Common myeloid progenitor, CD34-positive (primary cell): Measurements from ENCODE around the gene ZSCAN10.

Experiments
- CTCF ChIA-PET: fragments of 350-600 bp; sonication (Branson Sonifier 250); formaldehyde crosslinking; loops from one replicate; lab custom pipeline; 2021; ENCODE audit warnings: antibody characterized with exemption; lab: Charles Lee
- POLR2A ChIA-PET: fragments of 350-600 bp; sonication (Branson Sonifier 250); formaldehyde crosslinking; loops from one replicate; lab custom pipeline; 2021; ENCODE audit warnings: antibody characterized with exemption; lab: Charles Lee
- DNase-seq, 3 donors: peaks; one replicate each; pipeline versions ENCODE4 v3.0.0 to v3.0.0-alpha.2; 2013
- H3K27ac ChIP-seq, 2 experiments: 1 replicate in 1 of 2; 2 replicates in 1 of 2; pipeline ENCODE4 v1.7.0; 2013; ENCODE audit warnings: inconsistent platforms in 2 of 2, low read length in 2 of 2, mild to moderate bottlenecking in 2 of 2, low read depth in 1 of 2, moderate library complexity in 1 of 2; ENCODE audit not compliant: severe bottlenecking in 2 of 2, insufficient read depth in 1 of 2, poor library complexity in 1 of 2
- H3K27me3 ChIP-seq, 5 experiments: replicated peaks in 2 of 5; 1 replicate in 3 of 5; 2 replicates in 2 of 5; pipeline versions ENCODE4 v1.6.1 to v1.7.0; 2013; ENCODE audit warnings: low read length in 4 of 5, mild to moderate bottlenecking in 2 of 5, moderate library complexity in 2 of 5, inconsistent platforms in 1 of 5; ENCODE audit not compliant: insufficient read depth in 5 of 5, control insufficient read depth in 4 of 5
- H3K36me3 ChIP-seq, 4 experiments: 1 replicate in 2 of 4; 2 replicates in 2 of 4; pipeline versions ENCODE4 v1.6.1 to v1.7.0; 2013; ENCODE audit warnings: low read length in 3 of 4, control low read depth in 1 of 4, mild to moderate bottlenecking in 1 of 4; ENCODE audit not compliant: control insufficient read depth in 4 of 4, insufficient read depth in 4 of 4
- H3K4me1 ChIP-seq, 4 experiments: 1 replicate in 3 of 4; 2 replicates in 1 of 4; pipeline versions ENCODE4 v1.6.1 to v1.7.1; 2013; ENCODE audit warnings: low read length in 3 of 4, mild to moderate bottlenecking in 3 of 4, control low read depth in 1 of 4, inconsistent platforms in 1 of 4, moderate library complexity in 1 of 4; ENCODE audit not compliant: control insufficient read depth in 4 of 4, insufficient read depth in 4 of 4; ENCODE audit errors: control extremely low read depth in 1 of 4
- H3K4me3 ChIP-seq, 7 experiments: 1 replicate in 4 of 7; 2 replicates in 3 of 7; pipeline versions ENCODE4 v1.5.1 to v1.7.0; 2013; ENCODE audit warnings: mild to moderate bottlenecking in 7 of 7, low read length in 6 of 7, moderate library complexity in 6 of 7, inconsistent platforms in 2 of 7, low read depth in 2 of 7, control low read depth in 1 of 7; ENCODE audit not compliant: insufficient read depth in 4 of 7, control insufficient read depth in 1 of 7; ENCODE audit errors: extremely low read depth in 1 of 7
- H3K9me3 ChIP-seq, 5 experiments: 1 replicate in 4 of 5; 2 replicates in 1 of 5; pipeline versions ENCODE4 v1.6.1 to v1.7.1; 2013; ENCODE audit warnings: low read length in 4 of 5, mild to moderate bottlenecking in 2 of 5, inconsistent platforms in 1 of 5, low read depth in 1 of 5, moderate library complexity in 1 of 5; ENCODE audit not compliant: control insufficient read depth in 4 of 5, insufficient read depth in 2 of 5; ENCODE audit errors: control extremely low read depth in 1 of 5
- WGBS: methylation state at CpG from one replicate; pipeline ENCODE4 v1.1.5; 2013; ENCODE audit not compliant: insufficient coverage; 5-methylcytosine and 5-hydroxymethylcytosine counted together

ZSCAN10 gene

GRCh38 chr16:3112058-3112880 is 13.2 kb upstream of the ZSCAN10 start, which contains the start of gene ZNF205:
TSS of gene ZNF205 (plus strand) at chr16:3112586. CDS start at chr16:3113431, 845 bp downstream.
- H3K9me3 ChIP-seq = no peaks in the 10 kb centered on the region
- peaks cover 0 to 2% (median 0%) of the 10 kb centered on the region in 5 experiments for H3K27me3 ChIP-seq
- no peak for DNase-seq
- CTCF ChIA-PET = interaction anchor here (0.9 to 6.1 kb wide), 3 partner anchors 13 to 53 kb away, joined by 3 to 31 read pairs (median 4); no protein-coding TSS in a partner anchor
- H3K36me3 ChIP-seq = no peaks in the 10 kb centered on the region
- H3K4me1 ChIP-seq = peaks cover 3 to 19% (median 9%) of the 10 kb centered on the region in 4 experiments
- H3K4me3 ChIP-seq = peak within 1 kb of the TSS in 6 of 7 experiments; percentile 17 to 69 (median 32)
- 60% methylated on average over 10 of the region's 23 CpGs for WGBS
- POLR2A ChIA-PET = interaction anchor here (0.6 kb wide), 1 partner anchor 8 kb away, joined by 7 read pairs; no protein-coding TSS in a partner anchor
- H3K27ac ChIP-seq = peak within 1 kb of the TSS in 1 of 2 experiments; percentile 70

GRCh38 chr16:3106205-3106928 is 7.3 kb upstream of the ZSCAN10 start:
- CTCF ChIA-PET = interaction anchor here (0.7 to 1.7 kb wide), 4 partner anchors 14 to 24 kb away, joined by 3 to 7 read pairs (median 4); no protein-coding TSS in a partner anchor

GRCh38 chr16:3101841-3102470 is 2.9 kb upstream of the ZSCAN10 start:
- Histone ChIP-seq H3K4me1 (peaks cover 14 to 41% (median 36%) of the 10 kb centered on the region in 4 experiments), H3K4me3 (peak overlapping the region in 3 of 7 experiments; percentile 29 to 56 (median 30)), H3K27ac (no peak overlapping the region), H3K36me3 (no peaks in the 10 kb centered on the region), H3K9me3 (no peaks in the 10 kb centered on the region), H3K27me3 (no peaks in the 10 kb centered on the region)
- ChIA-PET POLR2A (no interaction called here), CTCF (interaction anchor here (0.7 to 5.0 kb wide), 9 partner anchors 10 to 424 kb away, joined by 3 to 32 read pairs (median 5); no protein-coding TSS in a partner anchor)
- DNase-seq = peak in 2 of 3 donors; percentile 66 to 75
- 0% methylated on average over 9 of the region's 27 CpGs for WGBS

More at GRCh38 chr16:3106205-3106928, 7.3 kb upstream of the ZSCAN10 start:
- peak overlapping the region; percentile 65 to 90 (median 78) for H3K4me3 ChIP-seq
- no peaks in the 10 kb centered on the region for H3K9me3 ChIP-seq
- H3K27ac ChIP-seq = peak overlapping the region; percentile 50 to 78
- H3K4me1 ChIP-seq = peaks cover 9 to 31% (median 25%) of the 10 kb centered on the region in 4 experiments
- POLR2A ChIA-PET = no interaction called here
- WGBS = under 1% methylated on average over 65 of the region's 74 CpGs
- DNase-seq = peak; percentile 93 to 94 (median 94)
- H3K36me3 ChIP-seq = no peaks in the 10 kb centered on the region
- no peaks in the 10 kb centered on the region for H3K27me3 ChIP-seq

DNA sequence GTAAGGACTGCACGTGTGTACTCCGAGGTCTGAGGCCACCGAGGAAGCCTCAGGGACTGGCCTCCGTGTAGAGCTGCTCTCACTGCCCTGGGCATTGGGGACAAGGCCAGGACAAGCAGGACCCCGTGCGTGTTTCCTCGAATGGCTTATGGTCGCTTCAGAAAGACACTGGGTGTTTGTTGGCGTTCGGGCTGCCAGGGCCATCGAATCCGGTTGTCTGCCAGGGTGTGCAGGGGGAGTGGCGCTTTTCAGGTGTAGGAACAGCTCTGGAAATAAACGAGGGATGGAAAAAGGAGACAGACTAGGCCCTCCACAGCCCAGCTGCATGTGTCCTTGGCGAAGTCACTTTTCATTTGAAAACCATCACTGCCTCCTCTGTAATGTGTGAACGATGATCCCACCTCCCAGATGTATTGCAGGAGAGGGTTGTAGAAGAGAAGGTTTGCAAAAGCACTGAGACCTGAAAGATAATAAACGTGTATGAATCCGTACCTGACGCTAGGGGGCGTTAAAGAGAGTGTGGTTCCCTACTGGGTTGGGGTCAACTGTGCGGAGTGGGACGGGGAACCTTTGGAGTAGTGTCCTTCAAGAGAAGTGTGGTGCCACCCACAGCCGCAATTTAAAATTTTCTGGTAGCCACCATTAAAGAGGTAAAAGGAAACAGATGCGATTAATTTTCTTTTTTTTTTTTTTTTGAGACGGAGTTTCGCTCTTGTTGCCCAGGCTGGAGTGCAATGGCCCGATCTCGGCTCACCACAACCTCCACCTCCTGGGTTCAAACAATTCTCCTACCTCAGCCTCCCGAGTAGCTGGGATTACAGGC is 2.1 kb upstream of the ZSCAN10 start:
- H3K4me1 ChIP-seq = peaks cover 14 to 40% (median 35%) of the 10 kb centered on the region in 4 experiments
- ChIA-PET POLR2A (no interaction called here), CTCF (interaction anchor here (0.7 to 8.2 kb wide), 13 partner anchors 9 to 425 kb away, joined by 3 to 103 read pairs (median 5); no protein-coding TSS in a partner anchor)
- H3K27ac ChIP-seq = no peak overlapping the region
- H3K36me3 ChIP-seq = no peaks in the 10 kb centered on the region
- DNase-seq = peak; percentile 74 to 92 (median 92)
- whole genome bisulfite sequencing = 60% methylated on average over 18 of the region's 29 CpGs
- H3K27me3 ChIP-seq = no peaks in the 10 kb centered on the region
- H3K9me3 ChIP-seq = no peaks in the 10 kb centered on the region
- H3K4me3 ChIP-seq = peak overlapping the region in 4 of 7 experiments; percentile 2 to 65 (median 45)

- peak overlapping the region in 6 of 7 experiments; percentile 9 to 59 (median 41) for H3K4me3 ChIP-seq
- peaks cover 10 to 41% (median 35%) of the 10 kb centered on the region in 4 experiments for H3K4me1 ChIP-seq
Measured at GRCh38 chr16:3099732-3100499, 822 bp upstream of the ZSCAN10 start.

More at GRCh38 chr16:3099732-3100499, 822 bp upstream of the ZSCAN10 start:
- Histone ChIP-seq H3K27me3 (no peaks in the 10 kb centered on the region), H3K9me3 (no peaks in the 10 kb centered on the region), H3K27ac (no peak overlapping the region), H3K36me3 (no peaks in the 10 kb centered on the region)
- DNase-seq = peak; percentile 90 to 93 (median 92)
- CTCF ChIA-PET = interaction anchor here (1.0 to 8.2 kb wide), 10 partner anchors 9 to 39 kb away, joined by 3 to 103 read pairs (median 5); no protein-coding TSS in a partner anchor
- POLR2A ChIA-PET = no interaction called here
- 9% methylated on average over 29 of the region's 39 CpGs for WGBS
